Measurements from ENCODE around the gene SH3TC2. TPM values are rescaled to one million over a fixed set of nuclear protein-coding genes. Genes with fewer than 3 reads are reported as not detected.

SH3TC2 gene
- total and polyA plus RNA-seq, 7 donors = 0.18 to 1.9 (median 0.60) TPM

DNA sequence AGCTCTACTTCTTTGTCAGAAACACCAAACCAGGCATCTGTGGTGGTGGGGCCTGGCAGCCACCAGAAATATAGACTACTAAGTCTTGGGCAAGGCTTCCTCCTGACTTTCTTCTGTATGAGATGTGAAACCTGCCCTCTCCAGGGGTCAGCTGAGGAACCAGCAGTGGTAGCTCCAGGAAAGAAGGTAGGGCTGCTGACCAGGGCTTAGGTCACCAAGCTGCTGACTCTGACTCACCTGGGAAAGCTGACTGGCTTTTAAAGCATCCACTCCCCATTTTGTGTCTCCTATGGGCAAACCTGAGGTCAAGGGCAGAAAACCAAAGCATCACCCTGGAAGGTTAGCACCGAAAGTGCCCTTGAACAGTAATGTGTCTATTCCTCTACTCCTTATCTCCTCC lies 10.4 kb upstream of the SH3TC2 start:
- no peak overlapping the region for H3K27ac ChIP-seq
- no peak for ATAC-seq
- no peaks in the 10 kb centered on the region for H3K27me3 ChIP-seq (ENCODE audit: insufficient read depth in 3 of 3, low read length in 2 of 3)
- intact Hi-C loops (cut with DNase I) = no loop called here
- H3K4me3 ChIP-seq = no peak overlapping the region
- 95 to 100% (median 96%) methylated on average over 1 of the region's 1 CpG for WGBS, 3 donors
- DNase-seq = no peak
- no peak for TF ChIP-seq CTCF (IDR thresholded peaks at IDR 0.05)
- no peaks in the 10 kb centered on the region for H3K36me3 ChIP-seq (ENCODE audit: insufficient read depth in 1 of 2, low read depth in 1 of 2)
- H3K4me1 ChIP-seq = no peaks in the 10 kb centered on the region
- no peaks in the 10 kb centered on the region for H3K9me3 ChIP-seq

DNA sequence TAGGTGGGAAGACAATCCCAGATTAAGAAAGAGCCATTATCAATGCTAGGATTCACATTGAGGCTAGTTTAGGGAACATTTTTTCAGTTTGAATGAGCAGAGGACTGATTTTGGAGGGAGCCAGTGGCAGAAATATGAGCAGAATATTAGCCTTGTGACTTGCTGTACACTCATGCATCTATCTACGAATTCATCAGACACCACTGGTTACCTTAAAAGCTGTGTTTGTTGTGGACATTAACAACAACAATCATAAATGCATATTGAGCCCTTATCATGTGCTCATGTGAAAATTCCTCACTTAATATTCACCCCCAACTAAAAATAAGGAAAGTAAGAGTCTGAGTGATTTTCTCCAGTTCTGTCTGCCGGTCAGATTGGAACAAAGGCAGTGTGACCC lies 9.9 kb upstream of the SH3TC2 start:
- no peak for TF ChIP-seq CTCF (IDR thresholded peaks at IDR 0.05)
- intact Hi-C loops (cut with DNase I) = no loop called here
- WGBS, 3 donors = 88 to 95% (median 88%) methylated on average over 2 of the region's 2 CpGs
- Histone ChIP-seq H3K4me3 (no peak overlapping the region), H3K27me3 (ENCODE audit: insufficient read depth in 3 of 3, low read length in 2 of 3) (no peaks in the 10 kb centered on the region), H3K9me3 (no peaks in the 10 kb centered on the region), H3K27ac (no peak overlapping the region), H3K36me3 (ENCODE audit: insufficient read depth in 1 of 2, low read depth in 1 of 2) (no peaks in the 10 kb centered on the region), H3K4me1 (no peaks in the 10 kb centered on the region)
- DNase-seq (no peak), ATAC-seq (no peak)

DNA sequence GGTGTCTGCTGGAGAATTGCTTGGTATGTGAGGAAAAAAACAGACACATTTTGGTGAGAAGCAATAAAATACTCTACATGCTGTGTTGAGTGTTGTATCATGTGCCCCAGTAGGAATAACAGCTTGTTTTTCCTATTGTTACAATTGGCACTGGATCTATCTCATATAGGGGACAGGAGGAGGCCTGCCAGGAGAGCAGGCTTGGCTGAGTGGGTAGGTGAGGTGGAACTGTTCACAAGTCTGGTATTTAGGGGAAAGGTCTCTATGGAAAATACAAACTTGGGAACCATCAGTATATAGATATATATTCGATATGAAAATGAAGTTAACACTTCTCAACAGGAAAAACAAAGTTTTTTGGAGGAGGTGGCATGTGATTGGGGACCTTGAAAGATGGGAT lies 9.5 kb upstream of the SH3TC2 start:
- no peak overlapping the region for H3K27ac ChIP-seq
- H3K9me3 ChIP-seq = no peaks in the 10 kb centered on the region
- H3K4me3 ChIP-seq = no peak overlapping the region
- H3K36me3 ChIP-seq (ENCODE audit: insufficient read depth in 1 of 2, low read depth in 1 of 2) = no peaks in the 10 kb centered on the region
- H3K4me1 ChIP-seq = no peaks in the 10 kb centered on the region
- no peak for TF ChIP-seq CTCF (IDR thresholded peaks at IDR 0.05)
- no peak for ATAC-seq
- 87 to 88% (median 87%) methylated on average over 1 of the region's 1 CpG for WGBS, 3 donors
- no peak for DNase-seq
- no peaks in the 10 kb centered on the region for H3K27me3 ChIP-seq (ENCODE audit: insufficient read depth in 3 of 3, low read length in 2 of 3)
- intact Hi-C loops (cut with DNase I) = no loop called here

GRCh38 chr5:149071756-149072155 lies 8.9 kb upstream of the SH3TC2 start:
- TF ChIP-seq CTCF (IDR thresholded peaks at IDR 0.05) = no peak
- H3K4me3 ChIP-seq = no peak overlapping the region
- H3K36me3 ChIP-seq (ENCODE audit: insufficient read depth in 1 of 2, low read depth in 1 of 2) = no peaks in the 10 kb centered on the region
- 70 to 74% (median 73%) methylated on average over 2 of the region's 2 CpGs for WGBS, 3 donors
- intact Hi-C loops (cut with DNase I) = no loop called here
- ATAC-seq (no peak), DNase-seq (no peak)
- no peaks in the 10 kb centered on the region for H3K4me1 ChIP-seq
- H3K9me3 ChIP-seq = no peaks in the 10 kb centered on the region
- H3K27me3 ChIP-seq (ENCODE audit: insufficient read depth in 3 of 3, low read length in 2 of 3) = no peaks in the 10 kb centered on the region
- no peak overlapping the region for H3K27ac ChIP-seq

GRCh38 chr5:149071216-149071615 lies 8.4 kb upstream of the SH3TC2 start:
- Histone ChIP-seq H3K27me3 (ENCODE audit: insufficient read depth in 3 of 3, low read length in 2 of 3) (no peaks in the 10 kb centered on the region), H3K4me3 (no peak overlapping the region), H3K36me3 (ENCODE audit: insufficient read depth in 1 of 2, low read depth in 1 of 2) (no peaks in the 10 kb centered on the region), H3K4me1 (no peaks in the 10 kb centered on the region), H3K27ac (no peak overlapping the region), H3K9me3 (no peaks in the 10 kb centered on the region)
- no peak for TF ChIP-seq CTCF (IDR thresholded peaks at IDR 0.05)
- DNase-seq = no peak
- intact Hi-C loops (cut with DNase I) = no loop called here
- no peak for ATAC-seq
- WGBS, 3 donors = 63 to 100% (median 80%) methylated on average over 1 of the region's 1 CpG

All from psoas muscle (tissue), 8 donors.